ENCODE data around the gene AP2B1. TPM values are rescaled to one million over a fixed set of nuclear protein-coding genes. Genes with fewer than 3 reads are reported as not detected.

AP2B1 gene
- polyA plus RNA-seq, 1 donor (not counting 4 experiments of a cell fraction or from before 2014, with no cell fraction given): 189 TPM

- Histone ChIP-seq H3K9me1 (ENCODE audit: control insufficient read depth, extremely low read depth, insufficient read depth, low read length) (no peaks in the 10 kb centered on the region), H3K27ac (ENCODE audit: control insufficient read depth, insufficient read depth, low read length) (no peak overlapping the region), H3K27me3 (ENCODE audit: control insufficient read depth, extremely low read depth, insufficient read depth, low read length) (no peaks in the 10 kb centered on the region), H3K9me3 (ENCODE audit: control insufficient read depth, low read depth, low read length) (no peaks in the 10 kb centered on the region), H4K20me1 (ENCODE audit: control insufficient read depth, extremely low read depth, insufficient read depth, low read length) (no peaks in the 10 kb centered on the region), H3K4me2 (ENCODE audit: control insufficient read depth, extremely low read depth, insufficient read depth, low read depth, low read length) (no peak overlapping the region), H3K4me3 (ENCODE audit: control insufficient read depth in 2 of 3, extremely low read depth in 1 of 3, insufficient read depth in 2 of 3, low read depth in 1 of 3, low read length in 3 of 3) (no peak overlapping the region), H3K4me1 (ENCODE audit: control insufficient read depth, extremely low read depth, insufficient read depth, low read length) (peaks cover 6% of the 10 kb centered on the region), H3K36me3 (ENCODE audit: control insufficient read depth in 2 of 2, extremely low read depth in 1 of 2, insufficient read depth in 2 of 2, low read length in 2 of 2) (no peaks in the 10 kb centered on the region), H3K79me2 (ENCODE audit: control insufficient read depth, insufficient read depth, low read length) (no peaks in the 10 kb centered on the region), H3K9ac (ENCODE audit: control insufficient read depth, extremely low read depth, insufficient read depth, low read length) (no peak overlapping the region), H2AFZ (ENCODE audit: control insufficient read depth, low read length) (no peak overlapping the region)
- FAIRE-seq (no peak), DNase-seq (ENCODE audit: low read depth, low spot score) (no peak)
- dilution Hi-C loops (cut with MboI; ENCODE audit: extremely low pct_ligation_motif_present, low sequenced_read_pairs): no loop called here
- TF ChIP-seq CTCF (optimal IDR thresholded peaks at IDR 0.05 in 1 of 3, IDR thresholded peaks at IDR 0.05 in 1 of 3, conservative IDR thresholded peaks at IDR 0.05 in 1 of 3; ENCODE audit: extremely low read depth in 1 of 3, insufficient read depth in 2 of 3, low read length in 3 of 3) (no peak), EZH2 (IDR thresholded peaks at IDR 0.05; ENCODE audit: low read length) (no peak)
Observed at GRCh38 chr17:35761601-35762000, 174.5 kb downstream of the AP2B1 start.

GRCh38 chr17:35763767-35764122, 176.6 kb downstream of the AP2B1 start:
- peak overlapping the region; percentile 80 for H2AFZ ChIP-seq (ENCODE audit: control insufficient read depth, low read length)
- TF ChIP-seq EZH2 (IDR thresholded peaks at IDR 0.05; ENCODE audit: low read length): no peak
- no peak for TF ChIP-seq CTCF (optimal IDR thresholded peaks at IDR 0.05 in 1 of 3, IDR thresholded peaks at IDR 0.05 in 1 of 3, conservative IDR thresholded peaks at IDR 0.05 in 1 of 3; ENCODE audit: extremely low read depth in 1 of 3, insufficient read depth in 2 of 3, low read length in 3 of 3)

More at GRCh38 chr17:35763767-35764122, 176.6 kb downstream of the AP2B1 start:
- Histone ChIP-seq H3K9me1 (ENCODE audit: control insufficient read depth, extremely low read depth, insufficient read depth, low read length) (no peaks in the 10 kb centered on the region), H3K79me2 (ENCODE audit: control insufficient read depth, insufficient read depth, low read length) (no peaks in the 10 kb centered on the region), H3K9ac (ENCODE audit: control insufficient read depth, extremely low read depth, insufficient read depth, low read length) (peak overlapping the region; percentile 22), H3K27ac (ENCODE audit: control insufficient read depth, insufficient read depth, low read length) (no peak overlapping the region), H3K27me3 (ENCODE audit: control insufficient read depth, extremely low read depth, insufficient read depth, low read length) (no peaks in the 10 kb centered on the region), H3K36me3 (ENCODE audit: control insufficient read depth in 2 of 2, extremely low read depth in 1 of 2, insufficient read depth in 2 of 2, low read length in 2 of 2) (no peaks in the 10 kb centered on the region), H3K4me3 (ENCODE audit: control insufficient read depth in 2 of 3, extremely low read depth in 1 of 3, insufficient read depth in 2 of 3, low read depth in 1 of 3, low read length in 3 of 3) (peak overlapping the region; percentile 30 to 51 (median 48)), H4K20me1 (ENCODE audit: control insufficient read depth, extremely low read depth, insufficient read depth, low read length) (no peaks in the 10 kb centered on the region), H3K4me1 (ENCODE audit: control insufficient read depth, extremely low read depth, insufficient read depth, low read length) (peaks cover 6% of the 10 kb centered on the region), H3K9me3 (ENCODE audit: control insufficient read depth, low read depth, low read length) (no peaks in the 10 kb centered on the region), H3K4me2 (ENCODE audit: control insufficient read depth, extremely low read depth, insufficient read depth, low read depth, low read length) (peak overlapping the region; percentile 89)
- dilution Hi-C loops (cut with MboI; ENCODE audit: extremely low pct_ligation_motif_present, low sequenced_read_pairs): no loop called here
- FAIRE-seq: no peak
- DNase-seq (ENCODE audit: low read depth, low spot score): no peak
